ENCODE measurements around the gene RITA1.

Gene RITA1

DNA sequence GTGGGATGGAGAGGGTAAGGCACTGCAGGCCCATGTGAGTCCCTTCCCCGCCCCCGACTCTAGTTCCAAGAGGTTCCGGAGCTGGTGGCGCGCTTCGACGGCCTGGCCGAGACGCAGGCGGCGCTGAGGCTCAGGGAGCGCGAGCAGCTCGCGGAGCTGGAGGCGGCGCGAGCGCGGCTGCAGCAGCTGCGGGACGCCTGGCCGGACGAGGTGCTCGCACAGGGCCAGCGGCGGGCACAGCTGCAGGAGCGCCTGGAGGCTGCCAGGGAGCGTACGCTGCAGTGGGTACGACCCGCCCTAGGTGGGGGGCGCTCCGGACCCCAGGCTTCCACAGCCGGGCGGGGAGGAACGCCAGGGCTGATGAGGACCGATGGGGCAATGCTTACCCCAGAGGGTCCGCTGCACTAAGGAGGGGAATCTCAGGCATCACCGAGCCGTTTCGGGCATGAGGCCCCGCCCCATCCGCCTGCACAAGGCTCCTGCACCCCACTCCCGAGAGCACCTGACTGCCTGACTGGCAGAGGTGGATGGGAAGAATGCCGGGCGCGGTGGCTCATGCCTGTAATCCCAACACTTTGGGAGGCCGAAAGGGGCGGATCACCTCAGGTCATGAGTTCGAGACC, 31.1 kb upstream of the RITA1 start:
- DNase-seq, result no peak

GRCh38 chr12:113155060-113155459, 30.5 kb upstream of the RITA1 start:
- no peak for DNase-seq

DNA sequence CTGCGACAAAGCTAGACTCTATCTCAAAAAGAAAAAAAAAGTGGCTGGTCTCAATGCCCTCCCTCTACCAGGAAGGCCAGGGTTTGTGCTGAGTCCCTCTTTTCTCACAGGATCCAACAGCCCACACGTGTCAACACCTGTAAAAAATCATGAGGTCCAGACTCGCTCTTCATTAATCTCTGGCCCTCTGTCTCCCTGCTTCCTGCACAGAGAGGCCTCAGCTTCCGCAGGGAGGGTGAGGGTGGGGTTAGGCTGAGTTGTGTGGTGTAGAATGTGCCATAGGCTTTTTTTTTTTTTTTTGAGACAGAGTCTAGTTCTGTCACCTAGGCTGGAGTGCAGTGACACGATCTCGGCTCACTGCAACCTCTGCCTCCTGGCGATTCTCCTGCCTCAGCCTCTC, 29.9 kb upstream of the RITA1 start:
- no peak for DNase-seq

DNA sequence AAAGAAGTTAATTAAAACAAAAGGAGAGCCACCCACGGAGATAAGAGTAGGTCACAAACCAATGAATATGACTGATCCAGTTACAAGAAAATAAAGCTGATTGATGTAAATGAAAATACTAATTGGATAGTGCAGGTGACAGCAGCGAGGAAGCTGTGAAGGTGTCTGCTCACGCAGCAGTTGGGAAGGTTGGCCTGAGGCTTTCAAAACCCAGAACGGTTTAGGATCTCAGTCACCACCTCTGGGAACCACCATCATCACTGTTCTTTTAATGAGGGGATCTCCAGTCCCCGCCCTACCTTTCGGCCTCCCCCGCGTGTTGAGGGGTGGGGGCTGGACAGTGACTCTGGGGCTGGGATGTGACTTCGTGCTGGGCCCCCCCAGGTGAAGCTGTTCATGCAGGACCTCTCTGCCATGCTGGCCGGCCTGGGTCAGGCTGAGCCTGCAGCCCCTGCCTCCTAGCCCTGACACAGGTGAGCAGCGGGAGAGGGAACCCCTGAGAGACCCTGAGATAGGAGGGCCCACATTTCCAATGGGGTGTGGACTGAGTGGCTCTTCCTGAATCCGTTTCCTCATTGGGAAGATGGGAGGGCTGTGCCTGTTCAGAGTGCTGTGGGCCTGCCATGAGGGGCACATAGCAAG, 28.2 kb upstream of the RITA1 start:
- no peak for DNase-seq

DNA sequence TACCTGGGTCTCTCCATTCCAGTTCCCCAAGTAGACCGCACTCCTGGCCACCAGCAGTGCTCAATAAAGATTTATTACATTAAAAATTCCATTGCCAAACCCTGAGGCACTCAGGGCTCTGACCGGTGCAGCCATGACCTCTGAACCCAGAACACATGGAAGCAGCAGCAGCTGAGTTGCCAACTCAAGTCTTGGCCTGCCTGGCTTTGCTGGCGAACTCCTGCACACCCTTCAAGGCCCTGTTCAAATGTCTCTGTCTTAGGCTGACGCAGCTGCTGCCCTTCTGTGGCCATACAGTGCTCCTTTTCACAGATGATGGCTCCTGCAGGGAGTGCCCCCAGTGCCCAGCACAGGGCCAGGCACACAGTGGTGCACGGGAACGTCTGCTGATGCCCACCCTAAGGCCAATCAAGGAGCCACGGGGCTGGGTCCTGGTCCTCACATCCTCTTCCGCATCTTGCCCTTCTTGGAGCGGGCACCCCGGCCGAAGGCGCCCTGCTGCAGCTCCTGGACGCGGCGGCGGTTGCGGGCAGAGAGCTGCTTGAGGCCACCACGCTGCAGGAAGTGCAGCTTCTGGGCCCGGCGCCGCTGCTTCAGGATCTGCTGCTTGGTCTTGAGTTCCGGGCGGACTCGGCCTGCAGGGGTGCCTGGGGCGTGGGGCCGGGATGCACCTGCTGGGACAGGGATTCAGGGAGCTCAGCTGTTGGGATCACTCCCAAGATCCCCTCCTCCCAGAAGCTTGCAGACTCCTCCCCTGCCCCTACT, 26.9 kb upstream of the RITA1 start:
- DNase-seq, result no peak

GRCh38 chr12:113159937-113160336, 25.6 kb upstream of the RITA1 start:
- no peak for DNase-seq

DNA sequence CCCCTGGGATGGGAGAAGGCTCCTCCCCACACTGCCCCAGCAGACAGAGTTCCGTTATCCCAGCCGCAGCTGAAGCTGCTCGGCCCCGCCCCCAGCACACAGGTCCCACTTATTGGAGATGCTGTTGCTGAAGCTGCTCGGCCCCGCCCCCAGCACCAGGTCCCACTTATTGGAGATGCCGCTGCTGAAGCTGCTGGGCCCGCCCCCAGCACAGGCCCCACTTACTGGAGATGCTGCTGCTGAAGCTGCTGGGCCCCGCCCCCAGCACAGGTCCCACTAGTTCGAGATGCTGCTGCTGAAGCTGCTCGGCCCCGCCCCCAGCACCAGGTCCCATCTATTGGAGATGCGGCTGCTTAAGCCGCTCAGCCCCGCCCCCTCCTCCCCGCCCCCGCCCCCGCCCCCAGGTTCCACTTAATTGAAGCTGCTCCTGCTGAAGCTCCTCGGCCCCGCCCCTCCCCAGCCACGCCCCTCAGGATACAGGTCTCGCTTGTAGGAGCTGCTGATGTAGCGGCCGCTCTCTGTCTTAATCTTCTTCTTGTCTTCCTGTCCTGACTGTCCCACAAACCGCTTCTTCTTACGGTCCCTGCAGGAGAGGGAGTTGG, 24.0 kb upstream of the RITA1 start:
- no peak for DNase-seq

DNA sequence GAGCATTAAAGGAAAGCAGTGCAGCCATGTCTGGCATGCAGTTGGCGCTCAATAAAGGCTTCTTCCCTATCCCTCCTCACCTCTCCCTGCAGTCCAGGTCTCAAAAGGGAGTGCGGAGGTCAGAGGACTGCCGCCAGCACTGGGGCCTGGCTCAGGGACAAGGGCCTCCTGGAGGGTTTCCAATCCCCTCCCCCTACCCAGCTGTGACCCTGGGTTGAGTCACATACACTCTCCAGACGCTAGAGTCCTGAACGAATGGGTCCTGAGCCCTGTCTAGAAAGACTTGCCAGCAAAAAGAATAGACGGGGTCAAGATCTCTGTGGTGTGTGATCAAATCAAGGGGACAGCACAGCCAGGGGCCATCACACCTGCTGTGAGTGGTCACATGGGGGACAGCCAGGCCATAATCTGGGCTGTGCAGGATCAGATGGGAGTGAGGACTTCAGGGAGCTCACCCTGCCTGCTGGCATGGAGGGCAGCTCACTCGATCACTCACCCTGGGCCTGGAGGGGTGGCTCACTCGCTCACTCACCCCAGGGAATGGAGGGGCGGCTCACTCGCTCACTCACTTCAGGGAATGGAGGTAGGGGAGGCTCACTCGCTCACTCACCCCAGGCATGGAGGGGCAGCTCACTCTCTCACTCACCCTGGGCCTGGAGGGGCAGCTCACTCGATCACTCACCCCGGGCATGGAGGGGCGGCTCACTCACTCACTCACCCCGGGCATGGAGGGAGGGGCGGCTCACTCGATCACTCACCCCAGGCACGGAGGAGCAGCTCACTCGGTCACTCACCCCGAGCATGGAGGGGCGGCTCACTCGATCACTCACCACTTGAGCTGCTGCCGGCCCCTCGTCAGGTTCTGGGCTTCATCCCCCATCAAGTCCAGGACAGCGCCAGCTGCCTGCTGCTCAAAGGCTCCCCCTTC, 23.2 kb upstream of the RITA1 start:
- no peak for DNase-seq

DNA sequence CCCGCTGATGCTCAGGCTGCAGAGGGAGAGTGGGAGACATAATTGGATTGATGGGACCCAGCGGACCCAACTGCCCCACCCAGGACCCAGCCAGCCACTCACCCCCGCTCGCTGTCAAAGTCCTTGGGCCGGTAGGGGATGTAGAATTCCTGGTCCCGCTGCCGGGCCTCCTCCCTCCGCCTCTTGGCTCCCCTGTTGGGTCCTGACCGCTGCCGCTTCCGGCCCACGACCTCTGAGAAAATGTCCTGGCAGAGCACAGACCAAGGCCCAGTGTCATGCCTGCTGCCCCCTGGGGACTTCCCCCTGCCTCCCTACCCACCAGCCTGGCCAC, 22.5 kb upstream of the RITA1 start:
- DNase-seq, result no peak

GRCh38 chr12:113164014-113164413, 21.5 kb upstream of the RITA1 start:
- no peak for DNase-seq

DNA sequence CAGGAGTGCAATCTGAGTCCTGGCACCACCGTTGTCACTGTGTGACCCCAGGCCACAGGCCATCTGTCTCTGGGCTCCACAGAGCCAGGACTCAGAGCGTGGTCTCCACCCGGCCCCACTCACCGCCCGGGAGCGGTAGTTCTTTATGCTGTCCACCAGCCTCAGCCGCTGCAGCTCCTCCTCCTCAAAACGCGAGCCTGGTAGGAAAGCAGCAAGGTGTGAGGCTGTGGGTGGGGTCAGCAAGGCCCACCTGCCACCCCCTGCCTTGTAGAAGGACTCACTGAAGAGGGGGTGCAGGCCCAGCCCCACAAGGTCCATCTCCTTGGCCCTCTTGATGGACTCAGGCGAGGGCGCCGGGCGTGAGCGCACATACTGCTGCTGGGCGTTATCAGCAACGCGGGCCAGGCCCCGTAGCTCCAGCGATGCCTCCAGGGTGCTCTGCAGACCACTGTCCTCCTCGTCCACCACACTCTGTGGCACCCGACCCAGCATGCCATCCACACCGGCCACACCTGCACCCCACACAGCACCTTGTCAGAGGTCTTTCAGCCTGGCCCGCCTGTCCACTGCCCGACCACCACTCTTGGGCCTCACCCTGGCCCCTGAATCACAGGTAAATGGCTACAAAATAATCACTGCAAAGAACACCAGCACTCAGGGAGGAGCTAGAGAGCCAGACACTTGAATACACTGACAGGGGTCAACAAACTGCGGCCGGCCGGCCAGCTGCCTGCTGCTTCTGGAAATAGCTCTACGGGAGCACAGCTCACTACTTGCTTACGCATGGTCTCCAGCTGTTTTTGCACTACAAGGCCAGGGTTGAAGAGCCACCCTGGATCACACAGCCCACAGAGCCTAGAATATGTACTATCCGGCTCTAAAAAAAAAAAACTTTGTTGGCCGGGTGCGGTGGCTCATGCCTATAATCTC, 19.7 kb upstream of the RITA1 start:
- no peak for DNase-seq

DNA sequence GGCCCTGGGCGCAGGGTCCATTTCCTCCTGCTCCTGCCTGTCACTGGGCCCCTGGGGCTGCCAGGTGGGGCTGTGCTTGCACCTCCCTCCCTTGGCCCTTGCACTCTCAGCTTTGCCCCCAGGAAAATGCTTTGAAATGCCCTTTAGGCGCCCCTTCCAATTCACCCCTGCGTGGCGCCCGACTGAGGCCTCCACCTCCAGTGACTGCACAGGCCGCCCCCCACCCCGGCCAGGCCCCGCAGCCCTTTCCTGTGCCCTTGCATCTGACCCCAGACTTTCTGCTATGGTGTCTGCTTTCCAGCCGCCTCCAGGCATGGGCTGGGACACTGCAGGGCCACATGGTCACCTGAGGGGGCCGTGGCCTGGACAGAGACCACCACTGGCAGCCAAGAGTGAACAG, 17.7 kb upstream of the RITA1 start:
- no peak for DNase-seq

- no peak for DNase-seq
These were observed 15.8 kb upstream of the RITA1 start for GRCh38 chr12:113169697-113170096.

DNA sequence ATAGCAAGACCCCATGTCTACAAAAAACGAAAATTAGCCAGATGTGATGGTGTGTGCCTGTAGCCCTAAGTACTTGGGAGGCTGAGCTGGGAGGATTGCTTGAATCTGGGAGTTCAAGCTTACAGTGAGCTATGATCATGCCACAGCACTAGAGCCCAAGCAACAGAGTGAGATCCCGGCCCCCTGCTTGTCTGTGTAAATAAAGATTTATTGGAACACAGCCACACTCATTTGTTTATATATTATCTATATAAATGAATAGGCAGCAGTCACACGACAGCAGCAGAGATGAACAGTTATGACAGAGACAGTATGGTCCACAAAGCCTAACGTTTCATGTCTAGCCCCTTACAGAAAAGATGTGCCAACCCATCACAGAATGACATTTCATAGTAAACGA, 15.1 kb upstream of the RITA1 start:
- no peak for DNase-seq

DNA sequence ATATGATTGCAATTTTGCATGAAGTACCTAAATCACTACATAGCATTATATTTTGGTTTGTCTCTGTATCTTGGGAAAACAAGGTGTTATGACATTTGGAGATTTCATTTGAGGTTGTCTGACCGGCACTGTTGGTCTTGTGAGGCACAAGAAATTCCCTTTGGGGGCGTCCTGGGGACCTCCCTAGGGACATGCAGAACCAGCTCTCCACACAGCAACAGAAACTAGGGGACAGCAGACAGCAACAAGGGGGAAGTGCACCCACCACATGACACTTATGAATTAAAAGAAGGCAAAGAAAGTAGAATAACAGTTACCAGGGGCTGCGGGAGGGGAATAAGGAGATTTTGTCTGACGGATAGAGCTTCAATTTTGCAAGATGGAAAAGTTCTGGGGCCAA, 14.6 kb upstream of the RITA1 start:
- DNase-seq, result no peak

DNA sequence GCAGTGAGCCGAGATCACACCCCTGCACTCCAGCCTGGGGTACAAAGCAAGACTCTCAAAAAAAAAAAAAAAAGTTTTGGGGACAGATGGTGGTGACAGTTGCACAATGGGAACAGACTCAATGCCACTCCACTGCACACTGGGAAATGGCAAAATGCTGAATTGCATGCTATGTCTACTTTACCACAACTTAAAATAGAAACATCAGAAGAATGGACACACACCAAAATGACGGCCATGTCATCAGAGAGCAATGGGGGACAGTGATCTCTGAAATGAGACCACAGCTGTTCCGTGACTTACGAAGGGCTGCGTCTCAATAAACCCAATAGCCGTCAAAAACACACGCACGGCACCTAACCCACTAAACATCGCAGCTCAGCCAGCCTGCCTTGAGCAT, 14.0 kb upstream of the RITA1 start:
- no peak for DNase-seq

GRCh38 chr12:113172185-113172584, 13.3 kb upstream of the RITA1 start:
- no peak for DNase-seq

- DNase-seq, result no peak
These were observed 12.3 kb upstream of the RITA1 start for GRCh38 chr12:113173081-113173698.

DNA sequence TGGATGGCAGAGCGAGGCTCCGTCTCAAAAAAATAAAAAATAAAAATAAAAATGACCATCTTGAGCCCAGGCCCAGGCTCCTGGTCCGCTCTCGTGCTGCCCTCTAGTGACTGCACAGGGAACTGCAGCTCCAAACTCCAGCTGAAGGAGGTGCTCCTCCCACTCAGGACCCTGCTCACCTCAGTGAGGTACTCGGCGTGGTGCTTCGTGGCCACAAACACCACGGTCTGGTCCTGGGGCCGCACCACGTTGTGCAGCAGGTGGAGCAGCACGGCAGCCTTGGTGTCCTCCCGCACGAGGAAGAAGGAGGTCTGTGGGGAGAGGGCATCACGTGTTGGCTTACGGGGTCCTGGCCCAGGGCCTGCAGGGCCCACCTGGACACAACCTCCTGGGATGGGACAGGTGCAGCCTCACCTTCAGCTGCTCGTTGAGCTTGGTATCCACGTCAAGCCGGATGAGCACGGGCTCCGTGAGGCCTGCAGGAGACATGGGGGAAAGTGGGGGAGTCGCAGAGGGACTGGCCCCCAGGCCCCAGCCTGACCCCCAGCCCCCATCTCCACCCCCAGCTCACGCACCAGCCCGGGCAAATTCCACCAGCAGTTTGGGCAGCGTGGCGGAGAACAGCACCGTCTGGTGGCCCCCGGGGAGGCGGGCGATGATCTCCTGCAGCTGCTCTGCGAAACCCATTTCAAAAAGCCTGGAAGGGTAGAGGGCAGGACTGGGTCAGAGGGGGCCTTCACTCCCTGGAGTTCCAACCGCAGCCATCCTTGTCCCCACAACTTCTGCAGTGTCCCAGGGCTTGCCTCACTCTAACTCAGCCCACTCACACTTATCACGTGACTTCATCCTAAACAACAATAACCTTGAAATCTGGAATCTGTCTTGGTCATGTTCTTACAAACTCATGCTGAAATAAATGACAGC, 10.8 kb upstream of the RITA1 start:
- peak; percentile 66 to 81 for DNase-seq

- DNase-seq, result no peak
These were observed 6.5 kb upstream of the RITA1 start for GRCh38 chr12:113179023-113179422.

Measured in activated CD4-positive, alpha-beta T cell treated with anti-CD3 and anti-CD28 coated beads for 4 hours (primary cell).